NT2/D1 (cell line): ENCODE data around the gene AKR1C1.
"Not testable (repeated sequence)": the region's sequence is repeated elsewhere in the genome, so short reads cannot be mapped to it uniquely, and the experiment has no call there.

Experiments
- DNase-seq: peaks from one replicate; pipeline ENCODE4 v3.0.0-alpha.2; 2011; ENCODE audit warnings: low read depth, low spot score
- H3K27me3 ChIP-seq: 2 replicates; pipeline ENCODE4 v1.6.0; 2011; ENCODE audit warnings: mild to moderate bottlenecking; ENCODE audit not compliant: insufficient read length, insufficient read depth
- H3K36me3 ChIP-seq: 2 replicates; pipeline ENCODE4 v1.6.1; 2011; ENCODE audit warnings: mild to moderate bottlenecking, low read length, mixed read lengths; ENCODE audit not compliant: insufficient read depth, insufficient read length
- H3K4me1 ChIP-seq: 2 replicates; pipeline ENCODE4 v1.5.1; 2011; ENCODE audit not compliant: insufficient read depth, insufficient read length
- H3K4me3 ChIP-seq: 2 replicates; pipeline ENCODE4 v1.5.1; 2011; ENCODE audit warnings: low read depth; ENCODE audit not compliant: insufficient read length
- H3K9ac ChIP-seq: 2 replicates; pipeline ENCODE4 v1.6.0; 2011; ENCODE audit warnings: low read depth; ENCODE audit not compliant: insufficient read length
- H3K9me3 ChIP-seq: 2 replicates; pipeline ENCODE4 v1.5.1; 2011; ENCODE audit warnings: mild to moderate bottlenecking, low read length; ENCODE audit not compliant: insufficient read depth
- SUZ12 ChIP-seq: IDR thresholded peaks from 2 replicates; pipeline ENCODE4 v1.6.1; 2011; ENCODE audit not compliant: insufficient read length, insufficient read depth; ENCODE audit errors: extremely low read depth
- YY1 ChIP-seq: IDR thresholded peaks from 2 replicates; pipeline ENCODE4 v1.6.1; 2011; ENCODE audit not compliant: insufficient read length, insufficient read depth
- ZNF274 ChIP-seq: IDR thresholded peaks from 2 replicates; pipeline ENCODE4 v1.6.1; 2011; ENCODE audit warnings: mild to moderate bottlenecking, low read depth, low read length

Gene AKR1C1

DNA sequence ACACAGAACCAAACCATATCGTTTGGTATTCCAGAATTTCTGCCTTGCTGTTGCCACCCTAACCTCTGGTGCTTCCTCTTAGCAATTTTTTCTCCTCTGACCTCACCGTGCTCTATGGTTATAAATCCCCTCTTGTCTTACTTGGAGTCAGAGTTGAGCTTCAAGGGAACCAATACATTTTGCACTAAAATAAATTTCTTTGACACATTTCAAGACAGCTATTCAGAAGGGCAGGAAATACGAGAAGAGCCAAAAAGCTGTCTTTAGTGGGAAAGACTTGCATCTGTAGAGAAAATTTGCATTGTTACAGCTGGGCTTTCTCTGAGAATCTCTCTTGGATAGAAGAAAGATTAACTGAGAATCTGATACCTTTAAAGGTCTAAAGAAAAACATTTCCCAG lies 54.9 kb downstream of the AKR1C1 start:
- Histone ChIP-seq H3K9ac (no peak overlapping the region), H3K27me3 (no peaks in the 10 kb centered on the region), H3K9me3 (no peaks in the 10 kb centered on the region), H3K4me3 (no peak overlapping the region), H3K4me1 (no peaks in the 10 kb centered on the region), H3K36me3 (no peaks in the 10 kb centered on the region)
- no peak for TF ChIP-seq ZNF274
- TF ChIP-seq SUZ12: no peak
- no peak for TF ChIP-seq YY1
- no peak for DNase-seq

DNA sequence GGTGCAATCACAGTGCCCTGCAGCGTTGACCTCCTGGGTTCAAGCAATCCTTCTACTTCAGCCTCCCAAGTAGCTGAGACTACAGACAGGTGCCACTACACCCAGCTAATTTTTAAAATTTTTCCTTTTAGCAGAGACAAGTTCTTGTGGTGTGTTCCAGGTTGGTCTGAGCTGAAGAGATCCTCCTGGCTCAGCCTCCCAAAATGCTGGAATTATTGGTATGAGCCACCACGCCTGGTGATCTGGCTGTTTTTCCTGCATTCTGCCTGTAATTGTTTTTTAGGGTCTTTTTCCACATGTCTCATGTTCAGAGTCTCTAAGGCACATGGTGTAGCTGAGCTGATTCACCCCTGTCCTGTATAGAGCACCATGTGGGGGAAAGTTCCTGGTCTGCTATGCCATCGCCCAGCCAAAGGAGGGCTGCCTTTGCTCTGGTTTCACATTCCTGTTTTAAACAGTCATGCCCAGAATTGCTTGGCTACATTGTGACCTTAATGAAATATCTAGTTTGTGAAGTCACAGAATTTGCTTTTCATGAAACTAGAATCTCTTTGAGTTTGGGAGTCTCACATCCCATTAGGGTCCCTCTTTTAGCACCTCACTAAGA lies 55.6 kb downstream of the AKR1C1 start:
- H3K4me1 ChIP-seq, H3K9ac ChIP-seq, DNase-seq, H3K36me3 ChIP-seq, H3K9me3 ChIP-seq, H3K4me3 ChIP-seq, H3K27me3 ChIP-seq: not testable (repeated sequence)

DNA sequence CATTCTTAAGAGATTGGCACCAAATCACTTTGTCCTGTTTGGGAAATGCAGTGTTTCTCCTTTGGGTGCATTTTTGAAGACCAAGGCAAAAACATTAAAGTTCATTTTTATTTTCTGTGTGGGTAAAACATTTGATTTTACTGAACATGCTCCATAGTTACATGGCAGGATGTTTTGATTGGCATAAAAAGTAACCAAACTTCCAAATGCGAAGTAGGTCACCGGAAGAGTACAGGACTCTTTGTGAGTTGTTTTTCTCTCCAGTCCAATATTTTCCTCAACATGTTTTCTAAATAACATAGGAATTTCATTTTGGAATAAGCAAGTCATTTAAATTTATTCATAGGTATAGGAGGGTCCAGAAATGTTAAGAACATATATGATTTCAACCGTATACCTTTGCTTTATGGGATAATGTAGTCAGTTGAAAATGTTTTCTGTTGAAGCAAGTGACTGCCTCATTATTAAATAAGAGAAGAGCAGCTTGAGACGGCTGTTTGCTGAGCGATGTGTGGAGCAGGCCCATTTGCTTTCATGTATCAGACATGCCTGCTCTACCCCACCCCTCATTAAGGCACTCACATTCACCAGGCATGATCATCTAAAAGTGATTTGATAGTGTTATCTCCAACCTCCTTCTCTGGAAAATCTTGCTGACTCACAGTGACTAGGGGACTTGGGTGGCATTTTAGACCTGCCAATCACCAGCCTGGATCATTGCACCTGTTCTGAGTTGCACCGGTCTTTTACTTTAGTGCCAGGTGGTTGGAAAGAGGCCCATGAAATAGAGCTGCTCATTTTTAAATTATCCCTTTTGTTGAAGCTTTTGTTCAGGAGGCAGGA lies 56.8 kb downstream of the AKR1C1 start:
- H3K9me3 ChIP-seq, H3K4me3 ChIP-seq, H3K4me1 ChIP-seq, DNase-seq, H3K9ac ChIP-seq, H3K27me3 ChIP-seq, H3K36me3 ChIP-seq: not testable (repeated sequence)

DNA sequence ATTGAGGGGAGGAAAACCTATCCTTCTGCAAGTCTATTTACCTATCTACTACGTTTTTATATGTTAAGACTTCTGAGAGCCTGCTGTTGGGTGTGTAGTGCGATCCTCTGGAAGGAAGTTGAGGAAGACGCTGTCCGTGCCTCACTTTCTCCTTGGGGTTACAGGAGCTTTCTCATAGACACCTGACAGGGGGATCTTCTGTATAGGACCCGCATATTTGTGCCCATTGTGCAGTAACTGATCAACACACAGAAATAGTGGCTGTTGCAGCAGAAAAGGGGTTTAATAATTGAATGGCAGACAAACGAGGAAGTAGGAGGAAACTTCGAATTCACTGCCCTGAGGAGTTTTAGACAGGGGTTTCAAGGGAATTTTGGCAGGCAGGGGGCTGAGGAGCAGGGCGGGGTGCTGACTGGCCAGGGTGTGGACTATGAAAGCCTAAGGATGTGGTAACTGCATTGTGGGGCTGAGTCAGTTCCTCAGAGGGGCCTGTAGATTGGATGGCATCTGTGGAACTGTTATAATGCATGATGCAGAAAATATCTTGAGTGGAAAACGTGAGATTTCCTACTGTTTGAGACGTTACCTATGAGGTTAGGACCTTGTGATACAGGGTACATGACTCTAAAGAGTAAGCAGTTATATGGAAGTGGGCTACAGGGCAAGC lies 58.5 kb downstream of the AKR1C1 start:
- H3K27me3 ChIP-seq, H3K4me3 ChIP-seq, H3K4me1 ChIP-seq, H3K9me3 ChIP-seq, H3K36me3 ChIP-seq, H3K9ac ChIP-seq, DNase-seq: not testable (repeated sequence)

DNA sequence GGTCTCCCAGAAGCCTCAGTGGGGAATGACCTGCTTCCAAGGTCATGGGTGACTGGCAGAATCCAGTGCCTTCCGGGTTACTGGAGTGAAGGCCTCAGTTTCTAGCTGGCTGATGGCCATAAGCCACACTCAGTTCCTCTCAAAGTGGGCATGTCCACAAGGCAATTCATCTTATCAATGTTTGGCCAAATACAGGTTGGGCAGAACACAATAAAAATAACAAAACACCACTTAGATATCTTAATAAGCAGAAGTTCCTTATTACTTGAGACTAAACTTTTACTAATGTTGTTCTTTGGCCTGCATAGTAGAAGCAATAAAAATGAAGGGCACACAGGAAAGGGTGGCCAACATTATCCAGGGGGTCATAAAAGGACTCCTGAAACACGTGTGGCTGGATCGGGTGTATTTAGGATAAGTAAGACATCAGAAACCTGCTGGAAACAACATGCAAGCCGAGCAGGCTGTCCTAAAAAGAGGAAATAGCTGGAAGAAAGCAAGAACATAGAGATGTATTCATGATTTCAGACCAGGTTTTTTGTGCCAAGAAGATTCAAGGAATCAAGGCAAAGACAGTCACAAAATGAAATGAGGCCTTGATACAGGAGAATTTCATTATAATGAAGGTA lies 60.1 kb downstream of the AKR1C1 start:
- Histone ChIP-seq H3K9ac (no peak overlapping the region), H3K4me1 (no peaks in the 10 kb centered on the region), H3K4me3 (no peak overlapping the region), H3K36me3 (no peaks in the 10 kb centered on the region), H3K27me3 (no peaks in the 10 kb centered on the region), H3K9me3 (no peaks in the 10 kb centered on the region)
- DNase-seq: no peak
- TF ChIP-seq ZNF274 (no peak), SUZ12 (no peak)

DNA sequence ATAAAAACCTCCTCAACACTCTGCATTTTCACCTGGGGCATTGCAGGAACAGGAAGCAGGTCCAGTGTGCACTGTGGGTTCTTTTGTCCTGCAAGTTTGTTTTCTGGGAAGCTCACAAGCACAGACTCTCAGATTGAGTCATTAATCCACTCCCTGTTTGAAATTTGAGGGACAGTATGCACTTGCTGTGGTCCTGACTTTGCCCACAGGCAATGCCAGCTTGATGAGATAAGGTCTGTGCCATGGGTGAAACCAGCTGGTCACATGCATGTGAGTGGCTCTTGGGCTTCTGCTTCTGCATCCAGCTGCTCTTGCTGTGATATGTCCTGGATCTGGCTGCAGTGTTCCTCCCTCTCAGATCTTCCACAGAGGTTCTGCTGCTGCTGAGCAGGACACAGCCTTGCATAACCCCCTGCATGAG lies 62.3 kb downstream of the AKR1C1 start:
- not testable (repeated sequence) for DNase-seq, H3K36me3 ChIP-seq

DNA sequence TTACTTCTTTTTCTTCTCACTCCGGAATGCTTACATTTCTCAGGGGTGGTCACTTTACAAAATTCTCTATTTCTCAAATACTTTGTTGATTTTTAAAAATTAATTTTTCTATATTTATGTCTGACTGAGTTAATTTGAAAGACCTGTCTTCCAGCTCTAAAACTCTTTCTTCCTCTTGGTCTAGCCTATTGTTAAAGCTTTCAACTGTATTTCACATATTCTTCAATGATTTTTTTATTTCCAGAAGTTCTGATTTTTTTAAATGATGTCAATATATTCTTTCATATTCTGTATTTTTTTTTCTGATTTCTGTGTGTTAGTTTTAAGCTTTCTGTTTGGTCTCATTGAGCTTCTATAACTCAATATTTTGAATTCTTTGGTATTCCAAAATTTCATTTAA lies 67.8 kb downstream of the AKR1C1 start:
- no peaks in the 10 kb centered on the region for H3K4me1 ChIP-seq
- DNase-seq: no peak
- H3K9me3 ChIP-seq: no peaks in the 10 kb centered on the region
- no peaks in the 10 kb centered on the region for H3K27me3 ChIP-seq
- TF ChIP-seq ZNF274 (no peak), YY1 (no peak), SUZ12 (no peak)
- no peak overlapping the region for H3K4me3 ChIP-seq
- H3K36me3 ChIP-seq: no peaks in the 10 kb centered on the region
- no peak overlapping the region for H3K9ac ChIP-seq

More for the DNA sequence above, 62.3 kb downstream of the AKR1C1 start:
- not testable (repeated sequence) for H3K9ac ChIP-seq, H3K27me3 ChIP-seq, H3K4me3 ChIP-seq, H3K9me3 ChIP-seq, H3K4me1 ChIP-seq

DNA sequence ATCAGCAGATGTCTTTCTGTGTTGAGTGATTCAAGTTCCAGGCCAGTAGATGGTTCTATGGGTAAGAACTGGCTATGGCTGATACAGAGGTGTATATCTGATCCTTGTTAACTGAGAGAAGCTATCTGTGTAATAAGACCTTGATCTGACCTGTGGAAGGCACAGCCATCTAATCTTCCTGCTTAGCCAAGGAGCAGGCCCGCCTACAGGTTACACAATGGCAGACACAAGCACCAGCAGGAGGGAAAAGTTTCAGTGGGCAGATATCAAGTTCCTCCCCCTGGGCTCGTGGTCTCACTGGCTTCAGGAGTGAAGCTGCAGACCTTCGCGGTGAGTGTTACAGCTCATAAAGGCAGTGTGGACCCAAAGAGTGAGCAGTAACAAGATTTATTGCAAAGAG lies 68.4 kb downstream of the AKR1C1 start:
- H3K27me3 ChIP-seq, H3K36me3 ChIP-seq, H3K9ac ChIP-seq, H3K9me3 ChIP-seq, H3K4me3 ChIP-seq, H3K4me1 ChIP-seq, DNase-seq: not testable (repeated sequence)

DNA sequence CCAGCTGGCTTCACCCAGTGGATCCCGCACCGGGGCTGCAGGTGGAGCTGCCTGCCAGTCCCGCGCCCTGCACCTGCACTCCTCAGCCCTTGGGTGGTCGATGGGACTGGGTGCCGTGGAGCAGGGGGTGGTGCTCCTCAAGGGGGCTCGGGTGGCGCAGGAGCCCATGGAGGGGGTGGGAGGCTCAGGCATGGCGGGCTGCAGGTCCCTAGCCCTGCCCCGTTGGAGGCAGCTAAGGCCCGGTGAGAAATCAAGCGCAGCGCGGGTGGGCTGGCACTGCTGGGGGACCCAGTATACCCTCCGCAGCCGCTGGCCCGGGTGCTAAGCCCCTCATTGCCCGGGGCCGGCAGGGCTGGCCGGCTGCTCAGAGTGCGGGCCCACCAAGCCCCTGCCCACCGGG lies 69.2 kb downstream of the AKR1C1 start:
- H3K27me3 ChIP-seq, H3K4me3 ChIP-seq, DNase-seq, H3K4me1 ChIP-seq, H3K36me3 ChIP-seq, H3K9me3 ChIP-seq, H3K9ac ChIP-seq: not testable (repeated sequence)
